Adrenal gland (tissue), 5 donors: Measurements from ENCODE around the gene A1BG.

ENCODE experiments used
- POLR2A ChIP-seq, 2 donors: fragments of 450-650 bp; IDR thresholded peaks; one replicate each; pipeline ENCODE4 v1.6.1; 2017; ENCODE audit warnings: antibody characterized with exemption in 2 of 2, mild to moderate bottlenecking in 2 of 2, moderate library complexity in 1 of 2
- TF ChIP-seq, protein P1 (sequence below), 6 experiments: fragments of 450-650 bp in 4 of 6; fragments of 200-600 bp in 2 of 6; sonication (generic) in 1 of 6; IDR thresholded peaks; 1 replicate in 5 of 6; 2 replicates in 1 of 6; pipeline versions ENCODE4 v1.5.1 to v1.8.0; 2016 to 2021; ENCODE audit warnings: antibody characterized with exemption in 6 of 6, mild to moderate bottlenecking in 2 of 6, moderate library complexity in 1 of 6
- donor health status: DM: no; HTN: no; CAD: no.

DNA sequence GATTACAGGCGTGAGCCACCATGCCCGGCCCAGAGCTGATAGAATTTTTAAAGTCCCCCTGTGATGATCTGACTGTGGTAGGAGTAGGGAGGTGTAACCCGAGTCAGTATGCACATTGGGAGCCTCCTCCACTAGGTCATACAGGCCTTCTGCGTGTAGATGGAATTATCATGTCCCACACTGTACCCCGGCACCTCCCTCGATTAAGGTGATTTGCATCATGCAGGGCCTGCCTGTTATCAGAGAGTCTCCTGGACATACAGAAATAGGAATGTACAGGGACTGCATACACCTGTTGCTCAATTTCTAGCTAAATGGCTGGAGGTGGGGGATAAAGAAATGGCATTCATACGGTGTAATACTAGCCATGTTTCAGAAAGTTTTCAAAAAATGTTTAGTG, 49.0 kb downstream of the A1BG start:
- TF ChIP-seq POLR2A (IDR thresholded peaks at IDR 0.05), result no peak
- TF ChIP-seq, protein P1, sequence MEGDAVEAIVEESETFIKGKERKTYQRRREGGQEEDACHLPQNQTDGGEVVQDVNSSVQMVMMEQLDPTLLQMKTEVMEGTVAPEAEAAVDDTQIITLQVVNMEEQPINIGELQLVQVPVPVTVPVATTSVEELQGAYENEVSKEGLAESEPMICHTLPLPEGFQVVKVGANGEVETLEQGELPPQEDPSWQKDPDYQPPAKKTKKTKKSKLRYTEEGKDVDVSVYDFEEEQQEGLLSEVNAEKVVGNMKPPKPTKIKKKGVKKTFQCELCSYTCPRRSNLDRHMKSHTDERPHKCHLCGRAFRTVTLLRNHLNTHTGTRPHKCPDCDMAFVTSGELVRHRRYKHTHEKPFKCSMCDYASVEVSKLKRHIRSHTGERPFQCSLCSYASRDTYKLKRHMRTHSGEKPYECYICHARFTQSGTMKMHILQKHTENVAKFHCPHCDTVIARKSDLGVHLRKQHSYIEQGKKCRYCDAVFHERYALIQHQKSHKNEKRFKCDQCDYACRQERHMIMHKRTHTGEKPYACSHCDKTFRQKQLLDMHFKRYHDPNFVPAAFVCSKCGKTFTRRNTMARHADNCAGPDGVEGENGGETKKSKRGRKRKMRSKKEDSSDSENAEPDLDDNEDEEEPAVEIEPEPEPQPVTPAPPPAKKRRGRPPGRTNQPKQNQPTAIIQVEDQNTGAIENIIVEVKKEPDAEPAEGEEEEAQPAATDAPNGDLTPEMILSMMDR (IDR thresholded peaks at IDR 0.05), result no peak
